GM12878 (cell line): Measurements from ENCODE around the gene GDPD1. TPM values are rescaled to one million over a fixed set of nuclear protein-coding genes. Genes with fewer than 3 reads are reported as not detected.

Source experiments
- ATAC-seq: fragments of 200-7000 bp; cut with Tn5 transposase; 3 replicates; pipeline ENCODE4 v1.9.1; 2020; ENCODE audit warnings: mild to moderate bottlenecking, moderate library complexity
- BruUV-seq: library from RNA; stranded (reverse); fragments of 400-500 nt; replicated peaks from 2 replicates; lab custom pipeline; 2021; lab: Mats Ljungman, UMichigan
- CTCF ChIA-PET: fragments of 300-600 bp; sonication (Branson Sonifier 250); formaldehyde crosslinking; extraction: SDS; loops from one replicate; lab custom pipeline; 2021; ENCODE audit warnings: inconsistent platforms; lab: Yijun Ruan, JAX
- POLR2A ChIA-PET: fragments of 350-600 bp; formaldehyde crosslinking; extraction: SDS; loops from one replicate; lab custom pipeline; 2021; ENCODE audit warnings: inconsistent platforms; lab: Charles Lee
- RAD21 ChIA-PET: fragments of 300-600 bp; sonication (Branson Sonifier 250); formaldehyde crosslinking; loops from one replicate; lab custom pipeline; 2023; ENCODE audit warnings: antibody characterized with exemption; ENCODE audit not compliant: unreplicated experiment; lab: Charles Lee
- SMC1A ChIA-PET: fragments of 300-600 bp; sonication (Branson Sonifier 250); formaldehyde crosslinking; loops from one replicate; lab custom pipeline; 2023; ENCODE audit not compliant: unreplicated experiment, uncharacterized antibody; lab: Charles Lee
- DNase-seq: peaks from one replicate; pipeline ENCODE4 v3.0.0-alpha.2; 2011; ENCODE audit warnings: low read depth, low spot score
- FAIRE-seq: peaks from 3 replicates; lab custom pipeline; 2011; peaks lifted over from hg19 to GRCh38; lab: Jason Lieb, UNC
- H2AFZ ChIP-seq: 2 replicates; pipeline ENCODE4 v1.6.0; 2011; ENCODE audit warnings: low read depth, low read length, control low read depth; ENCODE audit not compliant: control insufficient read depth
- H3K27ac ChIP-seq: 2 replicates; pipeline ENCODE4 v1.5.1; 2011; ENCODE audit warnings: control low read depth; ENCODE audit not compliant: control insufficient read depth, insufficient read depth
- H3K27me3 ChIP-seq, 2 experiments: replicated peaks in 1 of 2; 2 replicates each; pipeline versions ENCODE4 v1.6.0 to v1.6.1; 2011; ENCODE audit warnings: low read length in 1 of 2; ENCODE audit not compliant: control insufficient read depth in 2 of 2, insufficient read depth in 2 of 2
- H3K36me3 ChIP-seq, 2 experiments: 2 replicates each; pipeline ENCODE4 v1.5.1; 2011; ENCODE audit warnings: low read length in 1 of 2; ENCODE audit not compliant: control insufficient read depth in 2 of 2, insufficient read depth in 2 of 2
- H3K4me1 ChIP-seq: 2 replicates; pipeline ENCODE4 v1.6.1; 2011; ENCODE audit warnings: mild to moderate bottlenecking, low read length, moderate library complexity, mixed read lengths; ENCODE audit not compliant: control insufficient read depth, insufficient read depth
- H3K4me2 ChIP-seq: 2 replicates; pipeline ENCODE4 v1.6.0; 2011; ENCODE audit warnings: control low read depth; ENCODE audit not compliant: control insufficient read depth, insufficient read depth
- H3K4me3 ChIP-seq: fragments of 200-600 bp; sonication (generic); 2 replicates; pipeline ENCODE4 v1.5.1; 2016
- H3K79me2 ChIP-seq: 2 replicates; pipeline ENCODE4 v1.6.0; 2011; ENCODE audit warnings: low read length; ENCODE audit not compliant: control insufficient read depth, insufficient read depth
- H3K9ac ChIP-seq: 2 replicates; pipeline ENCODE4 v1.8.0; 2011; ENCODE audit warnings: low read length, control low read depth, mixed read lengths; ENCODE audit not compliant: control insufficient read depth, insufficient read depth
- H3K9me3 ChIP-seq: replicated peaks from 3 replicates; pipeline ENCODE4 v1.5.1; 2011; ENCODE audit warnings: mild to moderate bottlenecking, low read length; ENCODE audit not compliant: control insufficient read depth, insufficient read depth
- H4K20me1 ChIP-seq: 2 replicates; pipeline ENCODE4 v1.6.0; 2011; ENCODE audit not compliant: control insufficient read depth, insufficient read depth
- CHD2 ChIP-seq: IDR thresholded peaks from 2 replicates; pipeline ENCODE4 v1.6.1; 2011; ENCODE audit warnings: low read depth, low read length, improper control_type of control experiment, borderline replicate concordance
- PAX8 ChIP-seq: fragments of 450-650 bp; IDR thresholded peaks from 2 replicates; pipeline ENCODE4 v1.6.1; 2017; ENCODE audit warnings: mild to moderate bottlenecking, moderate library complexity
- TBL1XR1 ChIP-seq: IDR thresholded peaks from 2 replicates; pipeline ENCODE4 v1.6.1; 2012; ENCODE audit warnings: low read depth, low read length, improper control_type of control experiment
- YBX1 ChIP-seq: fragments of 450-650 bp; IDR thresholded peaks from 2 replicates; pipeline ENCODE4 v1.6.1; 2016; ENCODE audit warnings: antibody characterized with exemption
- WGBS: methylation state at CpG from one replicate; pipeline ENCODE4 v1.1.6; 2016; ENCODE audit warnings: low lambda C conversion rate; ENCODE audit not compliant: insufficient replicate concordance, insufficient coverage; ENCODE audit errors: missing lambda C conversion rate; 5-methylcytosine and 5-hydroxymethylcytosine counted together
- in situ Hi-C: fragments of 300-500 bp; cut with MboI; formaldehyde crosslinking; loops from 9 replicates; pipeline ENCODE4 v1.14.3; 2018; ENCODE audit warnings: mixed read lengths
- intact Hi-C: fragments of 100-400 bp; cut with micrococcal nuclease; formaldehyde crosslinking; loops from one replicate; pipeline ENCODE4 v1.14.2; 2022; ENCODE audit not compliant: unreplicated experiment
- polyA plus RNA-seq, 11 experiments: library from polyadenylated mRNA; depleted of rRNA in 4 of 11; unstranded in 6 of 11; stranded (reverse) in 5 of 11; fragments of >200 nt; fragmentation: Nextera tagmentation in 4 of 11; fragmentation: Illumina TruSeq in 1 of 11; extraction: Ambion mirVana in 4 of 11; extraction: Trizol in 1 of 11; gene quantifications; 1 replicate in 1 of 11; 2 replicates in 10 of 11; pipeline versions ENCODE4 v1.2.1 to v1.2.3, GENCODE V29; 2011 to 2016; ENCODE audit warnings: inconsistent platforms in 2 of 11, missing spikeins in 2 of 11, low read depth in 1 of 11
- total RNA-seq, 4 experiments: library from RNA; depleted of rRNA in 3 of 4; stranded (reverse); fragments of >200 nt in 3 of 4; fragmentation: Illumina TruSeq in 1 of 4; extraction: Trizol in 1 of 4; gene quantifications; 2 replicates each; pipeline versions ENCODE4 v1.2.1 to v1.2.3, GENCODE V29; 2013 to 2021
- TF ChIP-seq, protein P1 (sequence below): IDR thresholded peaks from 2 replicates; pipeline ENCODE4 v1.6.1; 2011; ENCODE audit warnings: mild to moderate bottlenecking, low read depth, low read length, moderate library complexity; ENCODE audit not compliant: insufficient replicate concordance
- TF ChIP-seq, protein P2 (sequence below): fragments of 450-650 bp; IDR thresholded peaks from 2 replicates; pipeline ENCODE4 v1.6.1; 2016; ENCODE audit warnings: mild to moderate bottlenecking
- TF ChIP-seq, protein P3 (sequence below): fragments of 450-650 bp; IDR thresholded peaks from 2 replicates; pipeline ENCODE4 v1.6.1; 2017; ENCODE audit warnings: mild to moderate bottlenecking

Gene GDPD1
- total and polyA plus RNA-seq, 10 of the 15 experiments (the other 5 are each of a cell fraction or from before 2014, with no cell fraction given): 0.18 to 1.6 (median 0.69) TPM

DNA sequence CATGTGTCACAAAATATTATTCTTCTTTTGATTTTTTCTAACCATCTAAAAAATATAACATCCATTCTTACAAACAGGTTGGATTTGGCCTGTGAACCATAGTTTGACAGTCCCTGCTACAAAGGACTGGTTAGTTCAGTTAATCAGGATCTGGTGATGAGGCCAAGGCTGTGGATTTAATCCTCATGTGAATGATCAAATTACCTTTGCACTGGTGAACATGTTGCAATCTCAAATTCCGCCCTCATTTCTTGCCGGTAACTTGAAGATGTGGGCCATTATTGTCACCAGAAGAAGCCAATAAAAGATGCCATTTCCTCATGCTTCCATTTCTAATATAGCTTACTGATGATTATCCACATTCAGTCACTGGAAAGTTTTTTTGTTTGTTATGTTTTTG is 75.9 kb downstream of the GDPD1 start (continued):
- TF ChIP-seq, protein P1, sequence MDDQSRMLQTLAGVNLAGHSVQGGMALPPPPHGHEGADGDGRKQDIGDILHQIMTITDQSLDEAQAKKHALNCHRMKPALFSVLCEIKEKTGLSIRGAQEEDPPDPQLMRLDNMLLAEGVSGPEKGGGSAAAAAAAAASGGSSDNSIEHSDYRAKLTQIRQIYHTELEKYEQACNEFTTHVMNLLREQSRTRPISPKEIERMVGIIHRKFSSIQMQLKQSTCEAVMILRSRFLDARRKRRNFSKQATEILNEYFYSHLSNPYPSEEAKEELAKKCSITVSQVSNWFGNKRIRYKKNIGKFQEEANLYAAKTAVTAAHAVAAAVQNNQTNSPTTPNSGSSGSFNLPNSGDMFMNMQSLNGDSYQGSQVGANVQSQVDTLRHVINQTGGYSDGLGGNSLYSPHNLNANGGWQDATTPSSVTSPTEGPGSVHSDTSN: no peak

DNA sequence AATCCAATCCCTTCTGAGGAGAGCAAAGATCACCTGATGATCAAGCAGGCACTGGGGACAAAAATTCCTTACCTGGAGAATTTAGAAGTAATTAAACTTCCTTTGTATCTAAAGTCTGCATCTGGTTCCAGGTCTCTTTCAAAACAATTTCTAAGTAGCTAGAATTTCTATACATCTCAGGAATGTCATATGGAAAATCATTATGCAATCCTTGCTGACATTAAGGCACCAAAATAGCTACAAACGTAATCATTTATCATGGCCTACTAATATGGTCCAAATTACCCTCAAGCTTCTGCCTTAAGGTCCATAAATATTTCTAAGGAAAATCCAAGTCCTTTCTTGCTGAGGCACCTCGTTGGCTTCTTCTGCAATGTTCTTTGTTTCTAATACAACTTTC is 78.2 kb downstream of the GDPD1 start:
- Histone ChIP-seq H3K4me2 (no peak overlapping the region), H3K36me3 (no peaks in the 10 kb centered on the region), H3K27me3 (no peaks in the 10 kb centered on the region), H3K4me1 (no peaks in the 10 kb centered on the region), H2AFZ (no peak overlapping the region), H3K27ac (no peak overlapping the region), H3K79me2 (no peaks in the 10 kb centered on the region), H3K4me3 (no peak overlapping the region), H3K9me3 (no peaks in the 10 kb centered on the region), H4K20me1 (no peaks in the 10 kb centered on the region), H3K9ac (no peak overlapping the region)
- TF ChIP-seq, protein P2, sequence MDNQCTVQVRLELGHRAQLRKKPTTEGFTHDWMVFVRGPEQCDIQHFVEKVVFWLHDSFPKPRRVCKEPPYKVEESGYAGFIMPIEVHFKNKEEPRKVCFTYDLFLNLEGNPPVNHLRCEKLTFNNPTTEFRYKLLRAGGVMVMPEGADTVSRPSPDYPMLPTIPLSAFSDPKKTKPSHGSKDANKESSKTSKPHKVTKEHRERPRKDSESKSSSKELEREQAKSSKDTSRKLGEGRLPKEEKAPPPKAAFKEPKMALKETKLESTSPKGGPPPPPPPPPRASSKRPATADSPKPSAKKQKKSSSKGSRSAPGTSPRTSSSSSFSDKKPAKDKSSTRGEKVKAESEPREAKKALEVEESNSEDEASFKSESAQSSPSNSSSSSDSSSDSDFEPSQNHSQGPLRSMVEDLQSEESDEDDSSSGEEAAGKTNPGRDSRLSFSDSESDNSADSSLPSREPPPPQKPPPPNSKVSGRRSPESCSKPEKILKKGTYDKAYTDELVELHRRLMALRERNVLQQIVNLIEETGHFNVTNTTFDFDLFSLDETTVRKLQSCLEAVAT: no peak
- TF ChIP-seq YBX1 (no peak), CHD2 (no peak), TBL1XR1 (no peak), PAX8 (no peak)
- TF ChIP-seq, protein P3, sequence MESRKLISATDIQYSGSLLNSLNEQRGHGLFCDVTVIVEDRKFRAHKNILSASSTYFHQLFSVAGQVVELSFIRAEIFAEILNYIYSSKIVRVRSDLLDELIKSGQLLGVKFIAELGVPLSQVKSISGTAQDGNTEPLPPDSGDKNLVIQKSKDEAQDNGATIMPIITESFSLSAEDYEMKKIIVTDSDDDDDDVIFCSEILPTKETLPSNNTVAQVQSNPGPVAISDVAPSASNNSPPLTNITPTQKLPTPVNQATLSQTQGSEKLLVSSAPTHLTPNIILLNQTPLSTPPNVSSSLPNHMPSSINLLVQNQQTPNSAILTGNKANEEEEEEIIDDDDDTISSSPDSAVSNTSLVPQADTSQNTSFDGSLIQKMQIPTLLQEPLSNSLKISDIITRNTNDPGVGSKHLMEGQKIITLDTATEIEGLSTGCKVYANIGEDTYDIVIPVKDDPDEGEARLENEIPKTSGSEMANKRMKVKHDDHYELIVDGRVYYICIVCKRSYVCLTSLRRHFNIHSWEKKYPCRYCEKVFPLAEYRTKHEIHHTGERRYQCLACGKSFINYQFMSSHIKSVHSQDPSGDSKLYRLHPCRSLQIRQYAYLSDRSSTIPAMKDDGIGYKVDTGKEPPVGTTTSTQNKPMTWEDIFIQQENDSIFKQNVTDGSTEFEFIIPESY: no peak
- intact Hi-C loops: no loop called here
- ATAC-seq (no peak), FAIRE-seq (no peak), DNase-seq (no peak)
- no TSS peak for BruUV-seq
- in situ Hi-C loops: no loop called here
- 2% methylated on average over 2 of the region's 2 CpGs for WGBS
- ChIA-PET POLR2A (no interaction called here), SMC1A (interaction anchor here (1.2 kb wide), 1 partner anchor 74 kb away, joined by 3 read pairs; no protein-coding TSS in a partner anchor), RAD21 (no interaction called here), CTCF (no interaction called here)
